KMS-11 (cell line): ENCODE measurements around the gene SLC2A11.

Source experiments
- H2AFZ ChIP-seq: fragments of 200-600 bp; sonication (generic); 2 replicates; pipeline ENCODE4 v1.6.1; 2016; ENCODE audit warnings: antibody characterized with exemption, mixed run types, low read depth
- H3K27ac ChIP-seq: fragments of 200-600 bp; sonication (generic); 2 replicates; pipeline ENCODE4 v1.6.1; 2016; ENCODE audit warnings: mild to moderate bottlenecking, mixed run types
- H3K27me3 ChIP-seq: fragments of 200-600 bp; sonication (generic); 2 replicates; pipeline ENCODE4 v1.6.1; 2017; ENCODE audit warnings: mild to moderate bottlenecking, low read depth, mixed run types, moderate library complexity; ENCODE audit not compliant: insufficient read depth
- H3K36me3 ChIP-seq: fragments of 200-600 bp; sonication (generic); 2 replicates; pipeline ENCODE4 v1.6.1; 2017; ENCODE audit warnings: mild to moderate bottlenecking, mixed run types; ENCODE audit not compliant: insufficient read depth
- H3K4me1 ChIP-seq: fragments of 200-600 bp; sonication (generic); 2 replicates; pipeline ENCODE4 v1.6.1; 2016; ENCODE audit warnings: mild to moderate bottlenecking, low read depth, mixed run types; ENCODE audit not compliant: poor library complexity, severe bottlenecking
- H3K4me2 ChIP-seq: fragments of 200-600 bp; sonication (generic); 2 replicates; pipeline ENCODE4 v1.7.0; 2016; ENCODE audit warnings: mild to moderate bottlenecking, mixed run types
- H3K4me3 ChIP-seq: fragments of 200-600 bp; sonication (generic); IDR thresholded peaks from 2 replicates; pipeline ENCODE4 v1.6.1; 2017; ENCODE audit warnings: low read depth, low read length, mixed read lengths; ENCODE audit not compliant: insufficient read depth
- H3K79me2 ChIP-seq: fragments of 200-600 bp; sonication (generic); 2 replicates; pipeline ENCODE4 v1.6.1; 2016; ENCODE audit warnings: low read depth, mixed run types; ENCODE audit not compliant: insufficient read depth
- H3K9ac ChIP-seq: fragments of 200-600 bp; sonication (generic); 2 replicates; pipeline ENCODE4 v1.6.1; 2016; ENCODE audit warnings: mild to moderate bottlenecking, mixed run types
- H4K20me1 ChIP-seq: fragments of 200-600 bp; sonication (generic); 2 replicates; pipeline ENCODE4 v1.6.1; 2016; ENCODE audit warnings: mild to moderate bottlenecking, mixed run types; ENCODE audit not compliant: insufficient read depth
- TF ChIP-seq, protein P1 (sequence below): fragments of 200-600 bp; sonication (generic); conservative IDR thresholded peaks from 2 replicates; pipeline ENCODE4 v1.6.1; 2017; ENCODE audit warnings: low read depth, mild to moderate bottlenecking, antibody characterized with exemption, low read length, moderate library complexity, mixed read lengths

Gene SLC2A11

DNA sequence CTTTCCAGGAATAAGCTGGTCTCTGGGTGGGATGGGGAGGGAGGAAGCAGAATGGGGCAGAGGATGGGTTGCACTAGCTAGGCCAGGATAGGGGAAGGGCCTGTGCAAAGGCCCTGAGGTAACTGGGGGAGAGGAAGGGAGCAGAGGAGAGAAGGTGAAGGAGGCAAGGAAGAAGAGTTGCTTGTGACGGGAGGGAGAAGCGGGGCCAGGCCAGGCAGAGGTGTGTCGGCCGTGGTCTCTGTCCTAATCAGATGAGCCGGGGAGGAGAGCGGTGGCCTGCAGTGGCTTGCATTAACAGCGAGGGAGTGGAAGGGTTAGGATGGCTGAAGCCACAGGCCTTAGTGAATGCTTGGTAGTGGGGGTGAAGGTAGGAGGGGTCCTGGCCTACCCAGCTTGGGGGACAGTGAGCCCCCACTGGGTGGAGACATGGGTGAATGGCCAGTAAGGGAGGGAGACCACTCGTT lies 12.9 kb upstream of the SLC2A11 start:
- Histone ChIP-seq H3K36me3 (no peaks in the 10 kb centered on the region), H3K9ac (peak overlapping the region; percentile 90), H3K4me3 (no peak overlapping the region), H3K79me2 (no peaks in the 10 kb centered on the region), H4K20me1 (no peaks in the 10 kb centered on the region), H3K27me3 (no peaks in the 10 kb centered on the region), H3K4me2 (peak overlapping the region; percentile 99), H2AFZ (no peak overlapping the region), H3K4me1 (peaks cover 98% of the 10 kb centered on the region), H3K27ac (peak overlapping the region; percentile 100)
- TF ChIP-seq, protein P1, sequence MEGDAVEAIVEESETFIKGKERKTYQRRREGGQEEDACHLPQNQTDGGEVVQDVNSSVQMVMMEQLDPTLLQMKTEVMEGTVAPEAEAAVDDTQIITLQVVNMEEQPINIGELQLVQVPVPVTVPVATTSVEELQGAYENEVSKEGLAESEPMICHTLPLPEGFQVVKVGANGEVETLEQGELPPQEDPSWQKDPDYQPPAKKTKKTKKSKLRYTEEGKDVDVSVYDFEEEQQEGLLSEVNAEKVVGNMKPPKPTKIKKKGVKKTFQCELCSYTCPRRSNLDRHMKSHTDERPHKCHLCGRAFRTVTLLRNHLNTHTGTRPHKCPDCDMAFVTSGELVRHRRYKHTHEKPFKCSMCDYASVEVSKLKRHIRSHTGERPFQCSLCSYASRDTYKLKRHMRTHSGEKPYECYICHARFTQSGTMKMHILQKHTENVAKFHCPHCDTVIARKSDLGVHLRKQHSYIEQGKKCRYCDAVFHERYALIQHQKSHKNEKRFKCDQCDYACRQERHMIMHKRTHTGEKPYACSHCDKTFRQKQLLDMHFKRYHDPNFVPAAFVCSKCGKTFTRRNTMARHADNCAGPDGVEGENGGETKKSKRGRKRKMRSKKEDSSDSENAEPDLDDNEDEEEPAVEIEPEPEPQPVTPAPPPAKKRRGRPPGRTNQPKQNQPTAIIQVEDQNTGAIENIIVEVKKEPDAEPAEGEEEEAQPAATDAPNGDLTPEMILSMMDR: no peak

DNA sequence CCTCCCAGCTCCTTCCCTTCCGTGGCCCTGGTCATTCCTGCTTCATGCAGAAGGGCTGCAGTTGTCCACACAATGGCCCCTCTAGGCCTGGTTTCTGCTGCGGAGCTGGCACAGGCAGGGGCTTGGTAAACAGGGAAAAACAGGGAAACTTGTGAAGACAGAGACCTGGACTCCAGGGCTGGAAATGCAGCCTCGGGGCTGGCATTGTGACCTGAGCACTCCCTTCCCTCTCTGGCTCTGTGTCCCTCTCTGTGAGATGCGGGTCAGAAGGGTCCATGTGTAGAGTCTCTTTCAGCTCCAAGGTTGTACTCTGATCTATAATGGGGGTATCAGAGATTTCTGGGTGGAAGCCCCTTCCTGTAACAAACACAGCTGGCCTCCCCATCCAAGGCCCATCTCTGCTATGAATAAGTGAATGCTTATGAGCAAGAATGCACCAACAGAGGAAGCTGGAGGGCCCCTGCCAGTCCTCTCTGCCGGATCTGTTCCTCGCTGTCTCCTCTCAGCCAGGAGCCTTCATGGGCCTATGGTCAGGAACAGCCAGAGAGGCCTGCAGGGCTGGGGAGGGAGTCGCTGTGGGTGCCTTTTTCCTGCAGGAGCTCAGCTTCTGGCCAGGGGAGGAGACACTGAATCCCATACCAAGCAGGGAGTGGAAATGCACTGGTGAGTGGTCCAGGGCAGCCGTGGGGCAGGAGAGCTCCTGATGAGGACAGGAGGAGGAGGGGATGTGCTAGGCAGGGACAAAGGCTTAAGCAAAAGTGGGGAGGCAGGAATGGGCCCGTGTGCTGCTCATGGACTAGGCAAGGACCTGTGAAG lies 12.2 kb upstream of the SLC2A11 start:
- H4K20me1 ChIP-seq: no peaks in the 10 kb centered on the region
- H3K27ac ChIP-seq: peak overlapping the region; percentile 100

DNA sequence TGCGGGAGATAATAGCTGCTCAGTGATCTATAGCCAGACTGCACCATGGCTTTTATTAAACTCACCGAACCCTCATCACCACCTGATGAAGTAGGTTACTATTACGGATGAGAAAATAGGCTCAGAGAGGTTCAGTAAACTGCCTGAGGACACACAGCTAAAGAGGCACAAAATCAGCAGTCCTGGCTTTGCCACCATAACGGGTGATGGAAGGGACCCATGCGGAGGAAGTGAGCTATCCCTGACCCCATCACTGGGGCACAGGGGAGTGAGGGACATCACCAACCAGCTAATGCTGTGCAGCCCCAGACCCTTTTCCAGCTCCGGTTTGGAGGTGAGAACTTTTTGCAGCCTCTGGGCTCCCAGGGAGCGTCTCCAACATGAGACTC lies 11.6 kb upstream of the SLC2A11 start:
- H4K20me1 ChIP-seq: no peaks in the 10 kb centered on the region
- no peaks in the 10 kb centered on the region for H3K36me3 ChIP-seq
- no peaks in the 10 kb centered on the region for H3K27me3 ChIP-seq
- TF ChIP-seq, protein P1: no peak
- no peak overlapping the region for H2AFZ ChIP-seq
- H3K9ac ChIP-seq: peak overlapping the region; percentile 90; the same call in 1 of the 2 replicates
- H3K4me3 ChIP-seq: no peak overlapping the region
- peaks cover 89% of the 10 kb centered on the region for H3K4me1 ChIP-seq
- no peaks in the 10 kb centered on the region for H3K79me2 ChIP-seq
- peak overlapping the region; percentile 100 for H3K27ac ChIP-seq
- peak overlapping the region; percentile 99 for H3K4me2 ChIP-seq

More for the DNA sequence above, 12.2 kb upstream of the SLC2A11 start:
- Histone ChIP-seq H3K4me2 (peak overlapping the region; percentile 99), H3K4me3 (no peak overlapping the region), H3K4me1 (peaks cover 95% of the 10 kb centered on the region), H2AFZ (no peak overlapping the region), H3K27me3 (no peaks in the 10 kb centered on the region), H3K36me3 (no peaks in the 10 kb centered on the region), H3K79me2 (no peaks in the 10 kb centered on the region), H3K9ac (peak overlapping the region; percentile 90)
- TF ChIP-seq, protein P1: no peak

DNA sequence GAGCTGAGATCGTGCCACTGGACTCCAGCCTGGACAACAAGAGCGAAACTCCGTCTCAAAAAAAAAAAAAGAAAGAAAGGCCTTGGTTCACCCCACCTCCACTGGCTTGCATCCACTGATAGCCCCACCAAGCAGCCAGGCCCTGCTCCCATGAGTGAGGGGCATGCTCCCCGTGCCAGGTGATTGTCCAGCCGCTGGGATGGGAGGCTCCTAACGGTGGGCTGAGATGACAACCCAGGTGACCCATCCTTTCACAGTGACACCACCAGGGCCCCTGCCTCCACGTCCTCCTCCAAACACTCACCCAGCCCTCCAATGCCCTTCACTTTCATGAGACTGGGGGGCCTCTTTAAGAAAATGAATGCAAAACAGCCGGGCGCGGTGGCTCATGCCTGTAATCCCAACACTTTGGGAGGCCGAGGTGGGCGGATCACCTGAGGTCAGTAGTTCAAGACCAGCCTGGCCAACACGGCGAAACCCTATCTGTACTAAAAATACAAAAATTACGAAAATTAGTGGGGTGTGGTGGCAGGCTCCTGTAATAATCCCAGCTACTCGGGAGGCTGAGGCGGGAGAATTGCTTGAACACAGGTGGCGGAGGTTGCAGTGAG lies 10.3 kb upstream of the SLC2A11 start:
- peaks cover 76% of the 10 kb centered on the region for H3K4me1 ChIP-seq
- no peak overlapping the region for H2AFZ ChIP-seq
- H3K27ac ChIP-seq: peak overlapping the region; percentile 100
- H3K27me3 ChIP-seq: no peaks in the 10 kb centered on the region
- no peaks in the 10 kb centered on the region for H3K79me2 ChIP-seq
- no peaks in the 10 kb centered on the region for H3K36me3 ChIP-seq
- TF ChIP-seq, protein P1: no peak
- H4K20me1 ChIP-seq: no peaks in the 10 kb centered on the region
- H3K4me3 ChIP-seq: no peak overlapping the region
- H3K4me2 ChIP-seq: peak overlapping the region; percentile 99
- peak overlapping the region; percentile 90 for H3K9ac ChIP-seq
